CD8-positive, alpha-beta memory T cell (primary cell): Measurements from ENCODE around the gene RTCA. TPM values are rescaled to one million over a fixed set of nuclear protein-coding genes. Genes with fewer than 3 reads are reported as not detected.
"Not testable (repeated sequence)": the region's sequence is repeated elsewhere in the genome, so short reads cannot be mapped to it uniquely, and the experiment has no call there.

Experiments
- CTCF ChIA-PET: fragments of 350-600 bp; sonication (Branson Sonifier 250); formaldehyde crosslinking; loops from one replicate; lab custom pipeline; 2021; ENCODE audit warnings: antibody characterized with exemption; lab: Charles Lee
- POLR2A ChIA-PET: fragments of 350-600 bp; sonication (Branson Sonifier 250); formaldehyde crosslinking; loops from one replicate; lab custom pipeline; 2021; ENCODE audit warnings: antibody characterized with exemption; lab: Charles Lee
- DNase-seq, 5 donors: peaks; one replicate each; pipeline versions ENCODE4 v3.0.0 to v3.0.0-alpha.2; 2020 to 2022; ENCODE audit warnings: mixed read lengths in 1 of 5
- H3K27ac ChIP-seq: one replicate; pipeline ENCODE4 v1.7.0; 2013; ENCODE audit warnings: low read depth, mild to moderate bottlenecking, low read length, moderate library complexity
- H3K27me3 ChIP-seq: 2 replicates; pipeline ENCODE4 v1.7.0; 2013; ENCODE audit warnings: low read length, mild to moderate bottlenecking; ENCODE audit not compliant: insufficient read depth, poor library complexity, severe bottlenecking
- H3K36me3 ChIP-seq: 2 replicates; pipeline ENCODE4 v1.7.0; 2013; ENCODE audit warnings: mild to moderate bottlenecking, low read length, moderate library complexity; ENCODE audit not compliant: insufficient read depth
- H3K4me1 ChIP-seq: 2 replicates; pipeline ENCODE4 v1.7.0; 2013; ENCODE audit warnings: mild to moderate bottlenecking, low read length, moderate library complexity; ENCODE audit not compliant: insufficient read depth
- H3K4me3 ChIP-seq: 2 replicates; pipeline ENCODE4 v1.7.0; 2013; ENCODE audit warnings: mild to moderate bottlenecking, low read length
- H3K9me3 ChIP-seq: 2 replicates; pipeline ENCODE4 v1.7.0; 2013; ENCODE audit warnings: mild to moderate bottlenecking, low read length
- H3K27ac Mint-ChIP-seq, 8 donors: one replicate each; pipeline ENCODE4 v1.8.0; 2020 to 2021; ENCODE audit warnings: mixed read lengths in 8 of 8, mild to moderate bottlenecking in 6 of 8, inconsistent platforms in 3 of 8, moderate library complexity in 3 of 8
- H3K27me3 Mint-ChIP-seq, 2 donors: one replicate each; pipeline ENCODE4 v1.8.0; 2020 to 2021; ENCODE audit warnings: mixed read lengths in 2 of 2, mild to moderate bottlenecking in 1 of 2, moderate library complexity in 1 of 2
- H3K36me3 Mint-ChIP-seq, 3 donors: one replicate each; pipeline ENCODE4 v1.8.0; 2020 to 2021; ENCODE audit warnings: mixed read lengths in 3 of 3, inconsistent platforms in 1 of 3, mild to moderate bottlenecking in 1 of 3
- H3K4me1 Mint-ChIP-seq, 3 donors: one replicate each; pipeline ENCODE4 v1.8.0; 2020 to 2021; ENCODE audit warnings: mixed read lengths in 3 of 3, inconsistent platforms in 1 of 3, mild to moderate bottlenecking in 1 of 3
- H3K4me3 Mint-ChIP-seq, 7 donors: one replicate each; pipeline ENCODE4 v1.8.0; 2020 to 2021; ENCODE audit warnings: mixed read lengths in 7 of 7, mild to moderate bottlenecking in 6 of 7, moderate library complexity in 4 of 7, inconsistent platforms in 2 of 7
- H3K9me3 Mint-ChIP-seq, 5 donors: one replicate each; pipeline ENCODE4 v1.8.0; 2020 to 2022; ENCODE audit warnings: mixed read lengths in 5 of 5, mild to moderate bottlenecking in 3 of 5, moderate library complexity in 2 of 5, inconsistent platforms in 1 of 5
- polyA plus RNA-seq: library from polyadenylated mRNA; unstranded; fragments of 300-500 nt; fragmentation: Illumina TruSeq; gene quantifications from one replicate; pipeline ENCODE4 v1.2.3, GENCODE V29; 2021
- total RNA-seq, 2 experiments: library from RNA; stranded (reverse); gene quantifications; one replicate each; pipeline ENCODE4 v1.2.3, GENCODE V29; 2021

Gene RTCA
- total and polyA plus RNA-seq, 3 experiments from 2014 or later = 25.2 to 68.3 (median 64.5) TPM

DNA sequence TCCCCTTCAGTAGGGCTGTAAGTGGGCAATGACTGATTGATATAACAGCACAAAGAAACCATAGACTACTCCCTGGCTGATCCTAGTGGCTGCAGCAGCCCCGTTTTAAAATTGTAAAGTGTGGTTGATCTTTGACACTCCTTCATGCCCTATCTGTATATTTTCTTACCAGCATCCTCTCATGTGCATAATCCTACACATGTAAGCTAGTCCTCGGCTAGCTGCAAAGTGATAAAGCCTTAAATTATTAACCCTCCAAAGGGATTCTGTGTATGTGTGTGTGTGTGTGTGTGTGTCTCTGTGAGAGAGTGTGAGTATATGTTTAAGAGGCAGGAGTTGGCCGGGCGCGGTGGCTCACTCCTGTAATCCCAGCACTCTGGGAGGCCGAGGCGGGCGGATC lies 55.5 kb downstream of the RTCA start:
- CTCF ChIA-PET = no interaction called here
- H3K27ac Mint-ChIP-seq = no peak overlapping the region

DNA sequence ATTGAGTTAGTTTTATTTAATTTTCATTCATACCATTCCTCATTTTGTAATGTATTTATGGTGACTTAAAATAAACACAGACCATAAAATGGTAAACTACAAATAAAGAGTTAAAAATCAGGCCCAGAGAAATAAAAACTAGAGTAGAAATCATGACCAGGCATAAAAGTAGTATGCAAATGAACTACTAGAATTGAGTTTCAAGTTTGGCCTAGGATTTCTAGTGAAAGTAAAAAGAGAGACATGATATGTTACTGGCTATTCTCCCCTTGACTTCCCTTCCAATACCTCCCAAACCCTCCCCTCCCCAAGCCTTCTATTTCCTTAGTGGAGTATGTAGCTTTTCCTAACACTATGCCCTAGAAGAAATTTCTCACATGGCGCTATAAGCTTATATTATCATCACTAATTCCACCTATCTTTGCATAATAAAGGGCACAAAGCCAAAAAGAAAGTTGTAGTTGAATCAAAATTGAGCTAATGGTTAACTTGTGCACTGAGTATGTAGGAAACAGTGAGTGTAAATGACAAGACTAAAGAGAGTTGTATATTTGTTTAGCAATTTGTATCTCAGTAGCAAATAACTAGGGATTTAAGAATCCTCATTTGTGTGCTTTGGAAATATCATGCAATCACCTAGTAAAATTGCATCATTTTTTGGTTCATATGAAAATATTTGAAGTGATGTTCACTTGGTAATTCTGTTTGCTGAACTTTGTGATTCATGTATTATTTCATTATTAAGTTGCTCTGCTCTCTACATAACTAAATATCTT lies 56.6 kb downstream of the RTCA start:
- Histone ChIP-seq H3K27me3 (no peaks in the 10 kb centered on the region), H3K4me1 (no peaks in the 10 kb centered on the region), H3K36me3 (no peaks in the 10 kb centered on the region), H3K27ac (no peak overlapping the region), H3K9me3 (no peaks in the 10 kb centered on the region), H3K4me3 (no peak overlapping the region)
- ChIA-PET POLR2A (interaction anchor here (0.6 kb wide), 1 partner anchor 280 kb away, joined by 5 read pairs; no protein-coding TSS in a partner anchor), CTCF (no interaction called here)
- Mint-ChIP-seq H3K4me1 (no peaks in the 10 kb centered on the region), H3K4me3 (no peak overlapping the region), H3K9me3 (peaks cover 8 to 16% (median 9%) of the 10 kb centered on the region in 5 donors), H3K36me3 (peaks cover 2 to 20% (median 3%) of the 10 kb centered on the region in 3 donors), H3K27me3 (peaks cover 0 to 3% of the 10 kb centered on the region in 2 donors), H3K27ac (no peak overlapping the region)
- DNase-seq = no peak

More for the DNA sequence above, 55.5 kb downstream of the RTCA start:
- H3K9me3 ChIP-seq = no peaks in the 10 kb centered on the region
- peaks cover 2 to 30% (median 3%) of the 10 kb centered on the region in 3 donors for H3K36me3 Mint-ChIP-seq
- no peaks in the 10 kb centered on the region for H3K27me3 ChIP-seq
- H3K4me3 Mint-ChIP-seq = no peak overlapping the region
- POLR2A ChIA-PET = no interaction called here
- H3K9me3 Mint-ChIP-seq = peaks cover 11 to 26% (median 14%) of the 10 kb centered on the region in 5 donors
- H3K4me3 ChIP-seq = no peak overlapping the region
- no peaks in the 10 kb centered on the region for H3K36me3 ChIP-seq
- peaks cover 0 to 3% of the 10 kb centered on the region in 2 donors for H3K27me3 Mint-ChIP-seq
- H3K4me1 ChIP-seq = no peaks in the 10 kb centered on the region
- H3K27ac ChIP-seq = no peak overlapping the region
- DNase-seq = no peak
- no peaks in the 10 kb centered on the region for H3K4me1 Mint-ChIP-seq

DNA sequence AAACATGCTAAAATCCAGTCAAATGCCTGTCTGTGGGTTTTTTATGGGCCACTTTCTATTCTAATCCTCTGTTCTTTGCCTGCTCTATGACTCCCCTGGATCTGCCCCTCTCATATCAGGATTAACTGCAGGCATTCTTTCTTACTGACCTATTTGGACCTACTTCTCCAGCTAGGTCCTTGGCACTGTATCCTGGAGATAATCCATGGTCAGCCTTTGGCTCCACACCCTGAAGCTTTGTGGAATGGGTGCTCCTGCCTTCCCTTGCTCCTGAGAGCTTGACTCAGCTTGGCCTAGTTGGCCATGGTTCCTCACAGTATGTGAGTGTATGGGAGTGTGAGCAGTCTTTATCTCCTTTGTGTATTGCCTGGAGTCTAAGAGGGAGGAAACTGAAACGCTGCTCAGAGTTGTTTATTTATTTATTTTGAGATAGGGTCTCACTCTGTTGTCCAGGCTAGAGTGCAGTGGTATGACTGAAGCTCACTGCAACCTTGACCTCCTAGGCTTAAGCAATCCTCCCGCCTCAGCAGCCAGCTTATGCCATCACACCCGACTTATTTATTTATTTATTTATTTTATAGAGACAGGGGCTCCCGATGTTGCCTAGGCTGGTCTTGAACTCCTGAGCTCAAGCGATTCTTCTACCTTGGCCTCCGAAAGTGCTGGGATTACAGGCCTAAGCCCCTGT lies 57.5 kb downstream of the RTCA start:
- Mint-ChIP-seq H3K4me1 (no peaks in the 10 kb centered on the region), H3K27ac (no peak overlapping the region), H3K27me3 (peaks cover 0 to 3% of the 10 kb centered on the region in 2 donors), H3K4me3 (no peak overlapping the region), H3K9me3 (peaks cover 8 to 14% (median 9%) of the 10 kb centered on the region in 5 donors), H3K36me3 (peaks cover 2 to 18% (median 3%) of the 10 kb centered on the region in 3 donors)
- Histone ChIP-seq H3K4me1 (no peaks in the 10 kb centered on the region), H3K36me3 (no peaks in the 10 kb centered on the region), H3K9me3 (no peaks in the 10 kb centered on the region), H3K4me3 (no peak overlapping the region), H3K27me3 (no peaks in the 10 kb centered on the region), H3K27ac (no peak overlapping the region)
- ChIA-PET POLR2A (no interaction called here), CTCF (no interaction called here)
- DNase-seq = no peak

DNA sequence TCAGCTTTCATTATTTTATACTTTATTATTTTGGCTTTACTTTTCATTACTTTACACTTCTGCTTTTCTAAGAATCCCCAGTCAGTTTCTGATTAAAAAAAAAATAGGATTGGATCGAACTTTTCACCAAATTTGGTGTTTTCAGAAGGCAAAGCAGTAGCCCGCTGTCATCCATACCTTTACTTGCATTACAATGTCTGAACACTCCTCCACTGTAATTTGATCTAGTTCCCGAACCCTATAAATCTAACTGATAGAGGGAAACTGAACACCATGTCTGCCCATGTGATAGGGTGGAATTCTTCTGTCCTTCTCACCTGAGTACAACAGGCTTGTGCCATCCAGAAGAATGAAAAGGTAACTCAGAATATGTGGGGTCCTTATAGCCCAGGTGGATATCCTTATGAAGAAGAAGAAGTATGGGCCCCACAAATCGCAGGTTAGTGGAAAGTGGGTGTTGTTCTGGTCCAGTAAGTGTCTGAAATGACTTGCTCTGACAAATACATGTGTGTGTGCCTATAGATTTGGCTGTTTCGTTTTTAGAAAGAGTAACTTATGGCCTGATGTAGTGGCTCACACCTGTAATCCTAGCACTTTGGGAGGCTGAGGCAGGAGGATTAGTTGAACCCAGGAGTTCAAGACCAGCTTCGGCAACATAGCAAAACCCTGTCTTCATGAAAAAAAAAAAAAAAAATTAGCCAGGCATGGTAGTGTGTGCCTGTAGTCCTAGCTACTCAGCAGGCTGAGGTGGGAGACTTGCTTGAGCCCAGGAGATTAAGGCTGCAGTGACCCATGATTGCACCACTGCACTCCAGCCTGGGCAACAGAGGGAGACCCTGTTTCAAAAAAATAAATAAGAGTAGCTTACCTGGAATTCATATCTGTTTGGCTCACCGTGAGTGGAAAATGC lies 59.7 kb downstream of the RTCA start:
- no peak overlapping the region for H3K27ac ChIP-seq
- H3K27me3 ChIP-seq = no peaks in the 10 kb centered on the region
- H3K36me3 Mint-ChIP-seq = peaks cover 0 to 6% (median 0%) of the 10 kb centered on the region in 3 donors
- DNase-seq = no peak
- peaks cover 0 to 3% of the 10 kb centered on the region in 2 donors for H3K27me3 Mint-ChIP-seq
- H3K27ac Mint-ChIP-seq = no peak overlapping the region
- no peaks in the 10 kb centered on the region for H3K9me3 ChIP-seq
- H3K4me3 ChIP-seq = no peak overlapping the region
- POLR2A ChIA-PET = no interaction called here
- H3K9me3 Mint-ChIP-seq = peaks cover 0 to 2% (median 0%) of the 10 kb centered on the region in 5 donors
- H3K4me1 Mint-ChIP-seq = no peaks in the 10 kb centered on the region
- no peaks in the 10 kb centered on the region for H3K36me3 ChIP-seq
- no peaks in the 10 kb centered on the region for H3K4me1 ChIP-seq
- CTCF ChIA-PET = no interaction called here
- no peak overlapping the region for H3K4me3 Mint-ChIP-seq

DNA sequence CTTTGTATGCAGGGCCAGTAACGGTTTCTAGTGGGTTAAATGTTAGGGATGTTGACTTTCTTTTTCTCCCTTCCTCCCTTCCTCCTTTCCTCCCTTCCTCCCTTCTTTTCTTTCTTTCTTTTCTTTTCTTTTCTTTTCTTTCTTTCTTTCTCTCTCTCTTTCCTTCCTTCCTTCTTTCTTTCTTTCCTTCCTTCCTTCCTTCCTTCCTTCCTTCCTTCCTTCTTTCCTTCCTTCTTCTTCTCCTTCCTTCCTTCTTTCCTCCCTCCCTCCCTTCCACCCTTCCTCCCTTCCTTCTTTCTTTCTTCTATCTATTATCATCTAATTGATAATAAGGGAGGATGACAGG lies 60.3 kb downstream of the RTCA start:
- CTCF ChIA-PET, H3K36me3 ChIP-seq, H3K9me3 ChIP-seq, H3K9me3 Mint-ChIP-seq, DNase-seq, H3K27me3 ChIP-seq, H3K27ac ChIP-seq, H3K36me3 Mint-ChIP-seq, H3K4me3 Mint-ChIP-seq, H3K4me1 Mint-ChIP-seq, POLR2A ChIA-PET, H3K4me1 ChIP-seq, H3K27me3 Mint-ChIP-seq, H3K4me3 ChIP-seq, H3K27ac Mint-ChIP-seq: not testable (repeated sequence)

DNA sequence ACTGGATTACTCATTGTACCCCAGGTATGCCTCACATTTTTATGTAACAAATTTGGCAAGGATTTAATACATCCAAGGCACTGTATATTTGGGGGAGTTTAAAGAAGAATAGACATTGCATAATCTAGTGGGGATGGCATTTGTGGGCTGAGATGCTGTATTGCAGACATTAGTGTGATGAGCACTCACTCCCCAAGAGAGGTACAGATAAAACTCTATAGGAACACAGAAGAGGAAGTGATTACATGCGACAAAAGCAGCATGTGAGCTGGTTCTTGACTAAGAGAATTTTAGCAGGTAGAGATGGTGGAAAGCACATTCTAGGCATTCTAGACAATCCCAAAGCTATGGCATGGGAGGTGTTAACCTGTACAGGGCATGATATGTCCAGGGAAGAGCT lies 62.1 kb downstream of the RTCA start:
- no peaks in the 10 kb centered on the region for H3K9me3 Mint-ChIP-seq
- H3K9me3 ChIP-seq = no peaks in the 10 kb centered on the region
- peaks cover 0 to 3% of the 10 kb centered on the region in 2 donors for H3K27me3 Mint-ChIP-seq
- ChIA-PET CTCF (no interaction called here), POLR2A (no interaction called here)
- no peak overlapping the region for H3K4me3 Mint-ChIP-seq
- no peaks in the 10 kb centered on the region for H3K4me1 ChIP-seq
- H3K27ac ChIP-seq = no peak overlapping the region
- peak overlapping the region in 2 of 8 donors; percentile 2 to 19 for H3K27ac Mint-ChIP-seq
- H3K36me3 ChIP-seq = no peaks in the 10 kb centered on the region
- no peak for DNase-seq
- no peak overlapping the region for H3K4me3 ChIP-seq
- H3K4me1 Mint-ChIP-seq = no peaks in the 10 kb centered on the region
- H3K27me3 ChIP-seq = no peaks in the 10 kb centered on the region
- no peaks in the 10 kb centered on the region for H3K36me3 Mint-ChIP-seq

DNA sequence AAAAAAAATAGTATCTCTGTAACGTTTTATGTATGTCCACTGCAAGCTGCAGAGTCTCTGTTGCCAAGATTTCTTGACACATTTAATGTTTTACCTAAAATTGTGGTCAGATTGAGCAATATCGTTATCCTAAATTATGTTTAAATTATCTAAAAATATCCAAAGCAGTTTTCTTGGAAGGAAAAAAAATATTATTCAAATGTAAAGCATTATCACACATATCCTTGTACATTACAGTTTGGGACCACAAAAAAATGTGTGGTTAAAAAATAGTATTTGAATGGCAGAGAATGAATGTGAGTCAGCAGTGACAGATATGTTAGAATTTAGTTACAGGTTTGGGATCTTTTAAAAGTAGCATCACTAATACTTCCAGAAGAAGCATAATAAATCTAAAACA lies 65.1 kb downstream of the RTCA start:
- H3K4me3 Mint-ChIP-seq, H3K9me3 Mint-ChIP-seq, H3K36me3 ChIP-seq, H3K4me1 ChIP-seq, CTCF ChIA-PET, DNase-seq, H3K4me3 ChIP-seq, H3K4me1 Mint-ChIP-seq, H3K27ac Mint-ChIP-seq, H3K9me3 ChIP-seq, POLR2A ChIA-PET, H3K27me3 ChIP-seq, H3K36me3 Mint-ChIP-seq, H3K27ac ChIP-seq, H3K27me3 Mint-ChIP-seq: not testable (repeated sequence)
